ENCODE measurements around the gene EML6. TPM values are rescaled to one million over a fixed set of nuclear protein-coding genes. Genes with fewer than 3 reads are reported as not detected.

Gene EML6
- total and polyA plus RNA-seq, 2 donors (not counting 1 experiment from before 2014, with no cell fraction given), result 0.34 to 1.3 TPM

GRCh38 chr2:54813584-54813983 lies 90.1 kb downstream of the EML6 start:
- DNase-seq (ENCODE audit: low read depth in 2 of 2), result peak in 1 of 2 donors; percentile 9
- H3K27ac ChIP-seq (ENCODE audit: insufficient read depth, low read length), result no peak overlapping the region
- no peaks in the 10 kb centered on the region for H3K79me2 ChIP-seq (ENCODE audit: control insufficient read depth, insufficient read depth, low read length)
- no peak overlapping the region for H3K4me3 ChIP-seq (replicated peaks in 1 of 4; ENCODE audit: control extremely low read depth in 1 of 4, insufficient read depth in 1 of 4, low read depth in 3 of 4, low read length in 4 of 4)
- no peak for TF ChIP-seq EZH2 (IDR thresholded peaks at IDR 0.05; ENCODE audit: low read length, missing control alignments)
- TF ChIP-seq CTCF (conservative IDR thresholded peaks at IDR 0.05 in 1 of 2, IDR thresholded peaks at IDR 0.05 in 1 of 2; ENCODE audit: low read depth in 1 of 2, low read length in 2 of 2), result no peak
- H3K9ac ChIP-seq (ENCODE audit: insufficient read depth, low read length), result no peak overlapping the region
- no peaks in the 10 kb centered on the region for H3K36me3 ChIP-seq (ENCODE audit: control insufficient read depth, insufficient read depth, low read length)
- no peaks in the 10 kb centered on the region for H3K27me3 ChIP-seq (ENCODE audit: control insufficient read depth, insufficient read depth, low read length)
- no peak overlapping the region for H3K4me2 ChIP-seq (ENCODE audit: extremely low read depth, insufficient read depth, low read length)
- H3K9me3 ChIP-seq (ENCODE audit: control insufficient read depth, insufficient read depth, low read depth, low read length), result no peaks in the 10 kb centered on the region
- H2AFZ ChIP-seq (ENCODE audit: low read length), result no peak overlapping the region
- no peaks in the 10 kb centered on the region for H3K4me1 ChIP-seq (ENCODE audit: control insufficient read depth, extremely low read depth, insufficient read depth, low read length)
- no peaks in the 10 kb centered on the region for H4K20me1 ChIP-seq (ENCODE audit: control insufficient read depth, extremely low read depth, insufficient read depth, low read length)

GRCh38 chr2:54814389-54815147 lies 91.1 kb downstream of the EML6 start:
- Histone ChIP-seq H3K79me2 (ENCODE audit: control insufficient read depth, insufficient read depth, low read length) (no peaks in the 10 kb centered on the region), H3K27ac (ENCODE audit: insufficient read depth, low read length) (no peak overlapping the region), H3K4me1 (ENCODE audit: control insufficient read depth, extremely low read depth, insufficient read depth, low read length) (no peaks in the 10 kb centered on the region), H3K4me3 (replicated peaks in 1 of 4; ENCODE audit: control extremely low read depth in 1 of 4, insufficient read depth in 1 of 4, low read depth in 3 of 4, low read length in 4 of 4) (no peak overlapping the region), H3K4me2 (ENCODE audit: extremely low read depth, insufficient read depth, low read length) (no peak overlapping the region), H3K27me3 (ENCODE audit: control insufficient read depth, insufficient read depth, low read length) (no peaks in the 10 kb centered on the region), H4K20me1 (ENCODE audit: control insufficient read depth, extremely low read depth, insufficient read depth, low read length) (no peaks in the 10 kb centered on the region), H3K9me3 (ENCODE audit: control insufficient read depth, insufficient read depth, low read depth, low read length) (no peaks in the 10 kb centered on the region), H3K9ac (ENCODE audit: insufficient read depth, low read length) (no peak overlapping the region), H3K36me3 (ENCODE audit: control insufficient read depth, insufficient read depth, low read length) (no peaks in the 10 kb centered on the region), H2AFZ (ENCODE audit: low read length) (no peak overlapping the region)
- no peak for TF ChIP-seq EZH2 (IDR thresholded peaks at IDR 0.05; ENCODE audit: low read length, missing control alignments)
- no peak for TF ChIP-seq CTCF (conservative IDR thresholded peaks at IDR 0.05 in 1 of 2, IDR thresholded peaks at IDR 0.05 in 1 of 2; ENCODE audit: low read depth in 1 of 2, low read length in 2 of 2)
- no peak for DNase-seq (ENCODE audit: low read depth in 2 of 2)

- H3K27ac ChIP-seq (ENCODE audit: insufficient read depth, low read length), result no peak overlapping the region
- H2AFZ ChIP-seq (ENCODE audit: low read length), result no peak overlapping the region
- no peaks in the 10 kb centered on the region for H3K27me3 ChIP-seq (ENCODE audit: control insufficient read depth, insufficient read depth, low read length)
- H3K36me3 ChIP-seq (ENCODE audit: control insufficient read depth, insufficient read depth, low read length), result no peaks in the 10 kb centered on the region
- H3K9me3 ChIP-seq (ENCODE audit: control insufficient read depth, insufficient read depth, low read depth, low read length), result no peaks in the 10 kb centered on the region
- TF ChIP-seq EZH2 (IDR thresholded peaks at IDR 0.05; ENCODE audit: low read length, missing control alignments) (no peak), CTCF (conservative IDR thresholded peaks at IDR 0.05 in 1 of 2, IDR thresholded peaks at IDR 0.05 in 1 of 2; ENCODE audit: low read depth in 1 of 2, low read length in 2 of 2) (no peak)
- no peak overlapping the region for H3K9ac ChIP-seq (ENCODE audit: insufficient read depth, low read length)
- no peak overlapping the region for H3K4me3 ChIP-seq (replicated peaks in 1 of 4; ENCODE audit: control extremely low read depth in 1 of 4, insufficient read depth in 1 of 4, low read depth in 3 of 4, low read length in 4 of 4)
- H3K4me1 ChIP-seq (ENCODE audit: control insufficient read depth, extremely low read depth, insufficient read depth, low read length), result no peaks in the 10 kb centered on the region
- no peak overlapping the region for H3K4me2 ChIP-seq (ENCODE audit: extremely low read depth, insufficient read depth, low read length)
- no peaks in the 10 kb centered on the region for H3K79me2 ChIP-seq (ENCODE audit: control insufficient read depth, insufficient read depth, low read length)
- H4K20me1 ChIP-seq (ENCODE audit: control insufficient read depth, extremely low read depth, insufficient read depth, low read length), result no peaks in the 10 kb centered on the region
- no peak for DNase-seq (ENCODE audit: low read depth in 2 of 2)
Observed at GRCh38 chr2:54815148-54815539, 91.7 kb downstream of the EML6 start.

Measured in fibroblast of lung (primary cell).